Bronchial epithelial cell (primary cell): Measurements from ENCODE around the gene HOXD4. TPM values are rescaled to one million over a fixed set of nuclear protein-coding genes. Genes with fewer than 3 reads are reported as not detected.

ENCODE experiments used
- DNase-seq: peaks from one replicate; pipeline ENCODE4 v3.0.0-alpha.2; 2010; ENCODE audit warnings: low read depth
- FAIRE-seq: peaks from 2 replicates; lab custom pipeline; 2011; peaks lifted over from hg19 to GRCh38; lab: Jason Lieb, UNC
- H3K27me3 ChIP-seq: 2 replicates; pipeline ENCODE4 v1.5.1; 2011; ENCODE audit warnings: low read length; ENCODE audit not compliant: control insufficient read depth, insufficient read depth
- H3K36me3 ChIP-seq: 2 replicates; pipeline ENCODE4 v1.5.1; 2011; ENCODE audit warnings: low read length; ENCODE audit not compliant: control insufficient read depth, insufficient read depth
- H3K4me3 ChIP-seq: 2 replicates; pipeline ENCODE4 v1.5.1; 2011; ENCODE audit warnings: mild to moderate bottlenecking, low read depth, low read length, control low read depth
- CTCF ChIP-seq: IDR thresholded peaks from 2 replicates; pipeline ENCODE4 v1.5.1; 2011; ENCODE audit warnings: mild to moderate bottlenecking, moderate library complexity, low read length, control low read depth, inconsistent platforms; ENCODE audit not compliant: insufficient read depth, severe bottlenecking
- total RNA-seq: library from RNA; depleted of rRNA; stranded (reverse); fragments of >200 nt; gene quantifications from 2 replicates; pipeline ENCODE4 v1.2.1, GENCODE V29; 2014

The HOXD4 gene
- total RNA-seq, 1 donor from 2014 or later, result not detected

- no peak overlapping the region for H3K4me3 ChIP-seq
- H3K36me3 ChIP-seq, result no peaks in the 10 kb centered on the region
- TF ChIP-seq CTCF, result no peak
- DNase-seq, result no peak
- H3K27me3 ChIP-seq, result peaks cover 82% of the 10 kb centered on the region
- FAIRE-seq, result no peak
Observed at GRCh38 chr2:176112375-176113302, 38.7 kb upstream of the HOXD4 start.

GRCh38 chr2:176114120-176114929 is 37.0 kb upstream of the HOXD4 start:
- DNase-seq (no peak), FAIRE-seq (no peak)
- H3K4me3 ChIP-seq, result no peak overlapping the region

GRCh38 chr2:176114930-176115625 is 36.3 kb upstream of the HOXD4 start:
- TF ChIP-seq CTCF, result no peak
- no peak overlapping the region for H3K4me3 ChIP-seq
- no peak for DNase-seq
- H3K36me3 ChIP-seq, result no peaks in the 10 kb centered on the region
- peaks cover 83% of the 10 kb centered on the region for H3K27me3 ChIP-seq
- FAIRE-seq, result no peak

More at GRCh38 chr2:176114120-176114929, 37.0 kb upstream of the HOXD4 start:
- TF ChIP-seq CTCF, result no peak
- no peaks in the 10 kb centered on the region for H3K36me3 ChIP-seq
- peaks cover 86% of the 10 kb centered on the region for H3K27me3 ChIP-seq

GRCh38 chr2:176115883-176116813 is 35.2 kb upstream of the HOXD4 start, which contains the start of gene HOXD10:
HOXD10 (plus strand) TSS chr2:176116778; CDS start chr2:176116834, 56 bp downstream.
- peaks cover 81% of the 10 kb centered on the region for H3K27me3 ChIP-seq
- FAIRE-seq, result no peak
- H3K4me3 ChIP-seq, result no peak within 1 kb of the TSS
- no peaks in the 10 kb centered on the region for H3K36me3 ChIP-seq
- DNase-seq, result no peak
- TF ChIP-seq CTCF, result no peak
